Measurements from ENCODE around the gene TPX2.
A peak's percentile ranks its signal among the peaks of the same experiment; 100 is the strongest.
"Not testable (repeated sequence)": the region's sequence is repeated elsewhere in the genome, so short reads cannot be mapped to it uniquely, and the experiment has no call there.

The TPX2 gene

DNA sequence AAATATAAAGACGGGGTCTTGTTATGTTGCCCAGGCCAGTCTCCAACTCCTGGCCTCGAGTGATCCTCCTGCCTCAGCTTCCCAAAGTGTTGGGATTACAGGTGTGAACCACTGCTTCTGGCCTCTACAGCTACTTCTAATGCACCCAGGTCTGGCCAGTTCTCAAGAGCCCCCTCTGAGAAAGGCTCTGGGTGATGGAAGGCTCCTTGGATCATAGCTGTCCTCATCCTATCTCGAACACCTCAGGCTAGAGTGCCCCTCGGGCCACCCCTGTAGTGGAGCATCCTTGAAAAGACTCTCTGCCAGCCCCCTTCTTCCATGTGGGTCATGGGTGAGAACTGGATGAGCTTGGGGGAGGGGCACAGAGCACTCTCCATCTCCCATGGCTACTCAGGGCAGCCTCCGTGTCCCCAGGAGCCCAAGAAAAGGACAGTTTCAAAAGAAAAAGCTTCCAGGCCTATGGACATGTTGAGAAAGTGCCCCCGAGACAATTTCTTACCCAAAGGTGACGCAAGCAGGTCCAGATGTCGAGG lies 79.4 kb downstream of the TPX2 start:
- DNase-seq = no peak

- no peak for DNase-seq
These were observed 80.1 kb downstream of the TPX2 start, which contains the start of gene MYLK2 for GRCh38 chr20:31819083-31819784. TSS of gene MYLK2 (plus strand) at chr20:31819356. CDS start at chr20:31819581, 225 bp downstream.

DNA sequence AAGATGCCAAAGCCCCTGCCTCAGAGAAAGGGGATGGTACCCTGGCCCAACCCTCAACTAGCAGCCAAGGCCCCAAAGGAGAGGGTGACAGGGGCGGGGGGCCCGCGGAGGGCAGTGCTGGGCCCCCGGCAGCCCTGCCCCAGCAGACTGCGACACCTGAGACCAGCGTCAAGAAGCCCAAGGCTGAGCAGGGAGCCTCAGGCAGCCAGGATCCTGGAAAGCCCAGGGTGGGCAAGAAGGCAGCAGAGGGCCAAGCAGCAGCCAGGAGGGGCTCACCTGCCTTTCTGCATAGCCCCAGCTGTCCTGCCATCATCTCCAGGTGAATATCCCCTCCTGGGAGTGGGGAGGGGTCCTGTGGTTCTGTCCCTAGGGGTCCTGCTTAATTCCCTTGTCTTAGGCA lies 81.1 kb downstream of the TPX2 start:
- no peak for DNase-seq

GRCh38 chr20:31821427-31821826 lies 82.3 kb downstream of the TPX2 start:
- DNase-seq = no peak

GRCh38 chr20:31822421-31823330 lies 83.6 kb downstream of the TPX2 start:
- peak; percentile 73 to 76 for DNase-seq

DNA sequence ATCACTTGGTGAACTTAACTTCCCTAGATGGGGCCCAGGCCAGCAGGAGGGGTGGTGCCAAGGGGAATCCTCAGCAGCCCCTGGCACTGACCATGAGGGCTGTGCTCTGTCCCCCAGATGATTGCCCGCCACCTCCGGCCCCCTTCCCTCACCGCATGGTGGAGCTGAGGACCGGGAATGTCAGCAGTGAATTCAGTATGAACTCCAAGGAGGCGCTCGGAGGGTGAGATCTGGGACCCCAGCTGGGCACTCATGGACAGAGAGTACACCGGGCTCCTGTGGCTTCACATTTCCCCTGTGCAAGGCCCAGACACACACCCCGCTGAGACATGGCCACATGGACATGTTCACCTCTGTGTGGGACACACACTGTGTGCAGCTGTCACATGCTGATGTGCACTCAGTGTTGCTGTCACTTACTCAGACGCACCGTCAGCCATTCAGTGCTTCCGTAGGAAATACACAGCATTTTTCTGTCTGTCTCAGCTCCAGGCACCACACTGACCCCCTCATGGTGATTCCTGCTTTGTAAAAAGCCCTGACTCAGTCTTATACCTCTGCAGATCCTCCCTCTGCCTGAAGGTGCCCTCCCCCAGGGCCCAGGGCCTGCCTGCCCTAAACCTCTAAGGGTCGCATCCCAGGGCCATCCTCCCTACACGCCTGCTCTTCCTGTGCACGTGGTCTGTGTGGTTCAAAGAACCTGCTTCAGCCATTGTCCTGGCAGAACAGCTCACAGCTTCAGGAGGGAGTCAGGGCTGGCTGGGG lies 84.5 kb downstream of the TPX2 start:
- DNase-seq = no peak

DNA sequence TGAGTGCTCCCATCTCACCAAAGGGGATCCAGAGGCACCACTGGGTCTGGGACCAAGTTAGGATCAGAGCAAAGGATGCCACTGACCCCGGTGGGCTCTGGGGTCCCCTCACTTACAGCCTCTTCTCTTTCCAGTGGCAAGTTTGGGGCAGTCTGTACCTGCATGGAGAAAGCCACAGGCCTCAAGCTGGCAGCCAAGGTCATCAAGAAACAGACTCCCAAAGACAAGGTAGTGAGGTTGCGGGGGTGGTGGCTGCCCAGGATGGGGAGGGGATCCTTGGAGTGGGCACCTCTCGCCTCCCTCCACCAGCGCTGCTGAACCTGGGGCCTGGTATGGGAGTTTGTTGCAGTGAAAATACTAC lies 85.0 kb downstream of the TPX2 start:
- DNase-seq = no peak

DNA sequence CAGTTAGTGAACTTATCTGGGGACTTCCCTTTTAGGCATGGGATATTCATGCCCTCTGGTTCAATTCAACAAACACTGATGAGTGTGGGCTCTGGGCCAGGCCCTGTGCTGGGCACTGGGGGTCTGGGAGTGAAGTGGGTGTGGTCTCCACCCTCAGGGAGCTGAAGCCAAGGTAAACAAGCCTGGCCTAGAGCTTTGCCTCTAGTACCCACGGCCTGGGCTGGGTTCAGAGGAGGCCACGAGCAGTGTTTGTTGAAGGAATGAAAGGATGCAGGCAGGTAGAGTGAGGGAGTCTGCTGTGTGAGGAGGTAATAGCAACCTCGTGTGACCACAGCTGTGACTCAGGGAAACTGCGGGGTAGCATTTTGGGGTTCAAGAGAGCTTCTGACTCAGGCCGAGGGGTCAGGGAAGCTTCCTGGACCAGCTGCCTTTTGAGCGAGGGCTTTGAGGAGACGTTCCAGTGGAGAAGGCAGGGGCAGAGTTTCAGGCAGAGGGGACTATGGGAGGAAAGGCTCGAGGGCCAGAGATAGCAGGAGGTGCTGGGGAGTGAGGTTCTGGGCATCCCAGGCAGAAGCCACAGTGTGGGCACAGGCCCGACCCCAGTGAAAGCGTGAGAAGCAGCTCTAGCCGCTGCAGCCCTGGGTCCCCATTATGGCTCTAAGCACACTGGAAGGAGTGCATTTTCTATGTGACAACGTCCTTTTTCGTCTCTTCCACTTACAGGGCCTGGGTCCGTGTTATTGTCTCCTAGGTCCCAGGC lies 85.6 kb downstream of the TPX2 start:
- DNase-seq = no peak

DNA sequence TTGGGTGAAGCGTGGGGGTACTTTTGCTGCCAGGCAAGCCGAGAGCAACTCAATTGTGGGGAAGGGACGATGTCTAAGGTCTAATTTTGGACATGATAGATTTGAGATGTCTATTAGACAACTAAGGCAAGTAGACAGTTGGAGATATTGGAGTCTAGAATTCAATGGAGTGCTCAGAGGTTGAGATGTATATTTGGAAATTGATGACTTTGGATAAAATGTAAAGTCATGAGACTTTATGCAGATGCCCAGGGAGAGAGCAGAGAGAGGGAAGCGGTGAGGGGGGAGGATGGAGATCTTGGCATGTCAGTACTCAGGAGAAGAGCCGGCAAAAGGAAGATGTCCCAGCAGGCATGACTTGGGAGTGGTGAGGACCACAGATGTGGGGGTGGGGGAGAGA lies 87.0 kb downstream of the TPX2 start:
- DNase-seq = no peak

DNA sequence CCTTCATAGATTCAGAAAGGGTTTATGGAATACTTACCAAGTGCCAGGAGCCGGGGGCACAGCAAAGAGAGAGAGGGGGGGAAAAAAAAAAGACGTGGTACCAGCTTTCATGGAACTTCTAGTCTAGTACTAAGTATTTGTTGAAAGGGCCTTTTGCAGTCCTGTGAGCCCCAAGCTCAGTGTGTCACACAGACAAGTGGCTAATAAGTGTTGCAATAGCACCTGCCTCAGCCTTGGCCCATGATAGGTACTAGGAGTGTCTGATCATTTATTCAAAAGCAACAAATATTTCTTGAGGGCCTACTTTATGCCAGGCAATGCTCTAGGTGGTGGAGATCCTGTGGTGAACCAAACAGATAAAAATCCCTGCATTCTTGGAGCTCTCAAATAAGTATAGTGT lies 88.0 kb downstream of the TPX2 start:
- no peak for DNase-seq

GRCh38 chr20:31828016-31828415 lies 88.9 kb downstream of the TPX2 start:
- DNase-seq = not testable (repeated sequence)

DNA sequence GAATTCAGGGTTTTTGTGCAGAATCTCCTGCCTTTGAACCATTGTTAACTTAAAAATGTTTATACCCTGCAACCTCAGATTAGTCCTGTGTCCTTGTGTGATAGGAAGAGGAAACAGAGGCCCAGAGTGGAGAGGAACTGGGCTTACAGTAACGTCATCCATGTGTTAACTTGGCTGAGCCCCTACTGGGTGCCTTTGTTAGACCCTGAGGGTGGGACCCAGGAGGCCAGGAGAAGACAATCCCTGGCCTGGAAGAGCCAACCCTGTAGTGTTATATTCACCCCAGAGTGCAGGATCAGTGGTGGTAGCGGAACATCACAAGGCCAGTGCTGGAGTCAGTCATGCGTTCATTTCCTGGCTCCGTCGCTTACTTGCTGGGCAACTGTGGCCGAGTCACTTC lies 90.6 kb downstream of the TPX2 start:
- no peak for DNase-seq

DNA sequence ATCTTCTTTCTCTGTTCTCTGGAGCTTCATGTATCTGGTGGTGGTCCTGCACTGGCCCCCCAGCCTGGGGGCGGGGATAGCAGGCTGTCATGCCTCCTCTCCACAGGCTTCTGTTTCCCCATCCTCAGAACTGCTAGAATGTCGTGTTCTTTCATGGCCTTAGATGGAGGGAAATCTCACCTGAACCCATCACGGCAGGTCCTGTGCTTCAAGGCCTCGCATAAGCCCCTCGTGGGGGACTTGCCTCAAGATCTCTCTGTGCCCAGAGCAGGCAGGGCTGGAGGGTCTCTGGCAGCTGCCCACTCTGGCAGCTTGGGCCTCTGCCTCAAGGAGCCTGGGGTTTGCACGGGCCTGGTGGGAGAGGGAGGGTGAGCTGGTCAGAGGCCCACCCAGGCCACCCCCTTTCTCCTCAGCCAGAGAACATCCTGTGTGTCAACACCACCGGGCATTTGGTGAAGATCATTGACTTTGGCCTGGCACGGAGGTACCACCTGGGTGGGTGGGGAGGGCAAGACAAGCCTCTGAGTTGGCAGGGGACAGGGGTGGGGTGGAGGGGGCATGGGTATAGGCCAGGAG lies 91.4 kb downstream of the TPX2 start:
- no peak for DNase-seq

DNA sequence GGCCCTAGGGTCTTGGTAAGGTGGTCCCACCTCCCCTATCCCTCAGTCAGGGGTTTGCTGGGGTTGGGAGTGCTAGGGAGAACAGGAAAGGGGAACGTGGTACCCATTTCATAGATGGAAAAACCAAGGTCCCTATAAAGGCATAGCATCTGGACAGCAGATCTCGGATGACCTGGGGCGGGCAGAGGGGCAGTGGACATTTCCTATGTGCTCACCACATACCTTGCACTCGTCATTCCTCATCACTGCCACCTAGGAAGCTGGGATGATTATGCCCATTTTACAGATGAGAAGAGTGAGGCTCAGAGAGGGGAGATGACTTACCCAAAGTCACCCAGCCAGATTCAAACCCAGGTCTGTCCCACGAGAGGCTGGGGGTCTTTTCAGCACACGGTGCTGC lies 92.1 kb downstream of the TPX2 start:
- DNase-seq = no peak

DNA sequence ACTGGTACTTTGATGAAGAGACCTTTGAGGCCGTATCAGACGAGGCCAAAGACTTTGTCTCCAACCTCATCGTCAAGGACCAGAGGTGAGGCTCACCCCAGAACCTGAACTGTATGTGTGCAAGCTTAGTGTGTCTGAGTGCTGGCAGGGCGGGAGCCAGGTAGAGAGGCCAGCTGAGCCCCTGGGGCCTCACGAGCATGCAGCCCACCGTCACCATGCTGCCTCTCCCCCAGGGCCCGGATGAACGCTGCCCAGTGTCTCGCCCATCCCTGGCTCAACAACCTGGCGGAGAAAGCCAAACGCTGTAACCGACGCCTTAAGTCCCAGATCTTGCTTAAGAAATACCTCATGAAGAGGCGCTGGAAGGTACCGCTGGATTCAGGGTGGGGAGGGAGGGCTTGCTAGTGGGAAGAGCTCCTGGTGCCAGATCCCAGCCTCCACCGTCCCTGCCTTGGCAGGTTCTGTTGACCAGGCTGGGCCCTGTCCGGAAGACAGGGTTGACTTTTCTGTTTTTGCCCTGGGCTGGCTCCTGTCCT lies 92.7 kb downstream of the TPX2 start:
- DNase-seq = no peak

GRCh38 chr20:31833130-31833930 lies 94.2 kb downstream of the TPX2 start:
- peak; percentile 78 to 82 for DNase-seq

- no peak for DNase-seq
These were observed 94.9 kb downstream of the TPX2 start for GRCh38 chr20:31833931-31834521.

- no peak for DNase-seq
These were observed 96.5 kb downstream of the TPX2 start for GRCh38 chr20:31835554-31835953.

DNA sequence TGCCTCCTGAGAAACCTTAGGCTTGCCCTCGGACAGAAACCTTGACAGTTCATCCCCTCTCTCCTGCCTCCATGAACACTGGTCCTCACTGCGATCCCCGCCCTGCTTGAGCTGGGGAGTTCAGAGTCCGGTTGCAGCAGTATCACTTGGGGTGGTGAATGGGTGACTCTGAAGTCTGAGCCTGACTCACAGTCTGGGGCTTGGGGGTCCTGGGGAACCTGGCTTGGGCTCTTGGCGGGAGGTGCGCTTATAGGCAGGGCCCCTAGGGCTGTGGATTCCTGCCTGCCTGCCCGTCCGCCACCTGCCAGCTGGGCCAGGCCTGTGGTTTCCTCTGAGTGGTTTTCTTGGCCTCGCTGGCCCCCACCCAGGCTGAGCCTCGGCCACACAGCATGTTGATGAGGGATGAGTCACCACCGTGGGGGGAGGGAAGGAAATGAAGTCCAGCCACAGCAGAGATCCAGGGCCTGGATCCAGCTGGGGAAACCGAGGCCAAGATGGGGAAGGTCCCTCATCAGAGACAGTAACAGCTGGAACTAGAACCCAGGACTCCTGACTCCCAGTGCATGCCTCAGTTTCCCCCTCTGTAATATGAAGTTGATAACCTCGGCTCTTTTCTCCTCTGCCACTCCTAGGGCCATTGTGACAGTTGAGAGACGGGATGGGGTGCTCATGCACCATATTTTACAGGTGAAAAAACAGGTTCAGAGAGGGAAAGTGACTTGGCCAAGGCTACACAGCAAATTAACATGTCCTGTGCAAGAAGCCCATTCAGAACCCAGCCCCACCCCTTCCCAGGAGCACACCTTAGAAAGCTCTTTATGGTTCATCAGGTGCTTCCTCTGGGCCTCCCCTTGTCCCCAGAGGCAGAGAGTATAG lies 97.1 kb downstream of the TPX2 start:
- peak; percentile 21 to 29 for DNase-seq

All from activated CD4-positive, alpha-beta T cell treated with anti-CD3 and anti-CD28 coated beads, Interleukin-2, amount 50 U/mL, for 48 hours (primary cell).